GM19468 (cell line): ENCODE data around the gene MIDN.
A peak's percentile ranks its signal among the peaks of the same experiment; 100 is the strongest.

Experiments
- ATAC-seq: cut with Tn5 transposase; IDR thresholded peaks from one replicate; pipeline ENCODE4 v1.9.1; 2021; ENCODE audit warnings: mild to moderate bottlenecking, moderate library complexity, moderate number of reproducible peaks; ENCODE audit not compliant: unreplicated experiment; ENCODE audit errors: extremely low read depth

Gene MIDN

GRCh38 chr19:1231729-1232637 is 16.4 kb upstream of the MIDN start:
- ATAC-seq: no peak

GRCh38 chr19:1232652-1233072 is 15.7 kb upstream of the MIDN start:
- no peak for ATAC-seq

- ATAC-seq: no peak
Measured at GRCh38 chr19:1233115-1233667, 15.2 kb upstream of the MIDN start.

DNA sequence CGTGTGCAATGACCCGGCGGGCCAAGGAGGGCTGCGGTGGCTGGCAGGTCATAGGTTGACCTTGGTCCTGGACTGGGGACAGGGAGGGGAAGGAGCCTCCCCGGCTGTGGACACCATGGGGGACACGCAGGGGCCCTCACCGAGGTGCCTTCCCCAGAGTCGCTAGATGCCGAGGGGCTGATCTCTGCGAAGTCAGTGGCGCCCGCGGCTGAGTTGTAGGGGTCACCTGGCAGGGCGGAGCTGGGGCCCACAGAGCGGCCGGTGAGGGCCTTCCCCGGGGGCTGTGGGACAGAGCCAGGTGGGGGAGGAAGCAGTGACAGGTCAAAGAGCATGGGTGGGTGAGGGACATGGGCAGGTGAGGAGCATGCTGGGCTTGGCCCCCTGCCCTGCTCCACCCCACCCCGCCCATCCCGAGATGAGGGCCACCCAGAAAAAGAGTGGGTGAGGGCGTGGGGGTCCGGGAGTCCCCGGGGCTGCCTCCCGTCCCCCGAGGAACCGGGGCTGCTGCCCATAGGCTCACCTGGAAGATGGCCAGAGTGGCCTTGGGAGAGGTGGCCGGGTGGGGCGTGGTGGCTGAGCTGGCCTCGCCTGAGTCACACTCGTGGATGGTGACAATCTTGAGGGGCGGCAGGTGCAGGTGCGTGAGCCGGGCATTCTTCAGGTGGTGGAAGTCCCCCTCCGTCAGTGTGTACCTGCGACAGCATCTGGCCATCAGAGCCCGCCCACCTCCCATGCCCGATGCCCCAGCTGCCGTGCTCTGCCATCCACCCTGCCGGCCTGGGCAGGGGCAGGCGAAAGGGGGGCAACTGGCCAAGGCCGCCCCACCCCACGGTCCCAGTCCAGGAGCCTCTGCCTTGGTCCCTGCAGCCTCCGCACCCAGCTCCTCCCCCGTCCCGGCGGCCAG is 14.1 kb upstream of the MIDN start:
- no peak for ATAC-seq

- ATAC-seq: no peak
Measured at GRCh38 chr19:1234955-1235380, 13.4 kb upstream of the MIDN start.

GRCh38 chr19:1235625-1236538 is 12.5 kb upstream of the MIDN start:
- ATAC-seq: no peak

DNA sequence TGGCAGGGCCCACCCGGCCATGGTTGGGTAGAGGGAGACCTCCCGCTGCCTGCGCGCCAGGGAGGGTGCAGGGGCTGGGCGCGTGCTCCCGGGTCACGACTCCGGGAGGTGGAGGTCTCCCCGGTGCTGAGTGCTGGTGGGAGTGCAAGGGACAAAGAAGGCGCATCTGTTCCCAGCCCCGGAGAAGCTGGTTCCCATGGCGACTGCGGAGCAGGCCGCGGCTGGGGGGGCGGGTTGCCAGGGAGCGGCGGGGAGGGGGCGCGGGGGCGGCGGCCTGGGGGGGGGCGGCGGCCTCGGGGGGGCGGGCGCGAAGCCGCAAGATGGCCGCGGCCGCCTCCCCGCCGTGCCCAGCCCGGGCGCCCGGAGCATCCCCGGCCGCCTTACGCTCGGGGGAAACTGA is 11.8 kb upstream of the MIDN start:
- no peak for ATAC-seq

DNA sequence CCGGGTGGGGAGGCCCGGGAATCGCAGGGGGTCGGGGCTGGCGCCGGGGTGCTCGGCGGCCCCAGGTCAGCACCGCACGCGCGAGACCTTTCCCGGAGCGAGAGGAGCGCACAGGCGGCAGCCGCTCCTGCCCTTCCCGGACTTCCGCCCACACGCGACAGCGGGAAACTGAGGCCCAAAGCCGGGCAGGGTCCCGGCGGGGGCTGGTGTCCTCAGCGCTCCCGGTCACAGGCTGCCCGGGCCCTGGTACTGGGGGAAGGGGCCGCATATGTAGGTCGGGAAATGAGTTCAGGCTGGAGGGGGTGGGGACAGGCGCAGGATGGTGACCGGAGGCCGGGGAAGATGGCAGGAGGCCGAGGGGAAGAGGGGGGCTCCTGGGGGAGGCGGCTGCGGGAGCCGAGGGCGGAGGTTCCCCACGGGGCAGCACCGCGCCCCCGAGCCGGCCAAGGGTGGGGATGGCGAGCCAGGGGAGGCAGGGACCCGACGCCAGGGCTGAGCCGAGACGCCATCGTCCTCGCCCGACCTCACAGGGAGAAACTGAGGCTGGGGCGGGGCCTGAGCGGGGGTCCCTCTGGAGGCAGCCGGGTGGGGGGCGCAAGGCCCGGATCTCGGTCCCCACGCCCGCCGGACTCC is 11.2 kb upstream of the MIDN start:
- no peak for ATAC-seq

DNA sequence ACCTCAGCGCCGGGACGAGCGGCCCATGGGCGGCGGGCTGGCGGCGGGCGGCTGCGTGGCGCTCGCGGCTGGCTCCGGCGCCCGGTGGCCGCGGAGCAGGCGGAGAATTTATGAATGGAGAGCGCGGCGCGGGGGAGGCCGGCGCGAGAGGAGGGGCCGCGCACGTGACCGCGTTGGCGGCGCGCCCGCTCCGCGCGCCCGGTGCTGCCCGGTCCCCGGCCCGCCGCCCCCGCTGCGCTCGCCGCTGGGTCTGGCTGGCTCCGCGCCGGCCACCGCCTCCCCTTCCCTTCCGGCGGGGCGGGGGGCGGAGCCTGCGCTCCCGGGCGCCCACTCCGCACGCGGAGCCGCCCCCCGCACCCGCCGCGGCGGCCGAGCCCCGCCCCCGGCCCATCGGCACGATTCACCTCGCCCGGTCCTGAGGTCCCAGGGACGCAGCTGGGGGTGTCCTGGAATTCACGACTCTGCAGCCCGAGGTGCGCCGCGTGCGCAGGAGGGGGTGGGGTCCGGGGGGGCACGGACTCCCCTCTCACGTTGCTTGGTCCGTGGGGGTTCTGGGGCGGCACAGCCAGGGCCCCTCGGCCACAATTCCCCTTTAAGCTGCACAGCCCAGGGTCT is 10.5 kb upstream of the MIDN start, which contains the start of gene CBARP:
CBARP (minus strand) TSS at position 252 of the 615 bp plus-strand sequence. CDS start 1,905 bp downstream, outside the sequence.
- ATAC-seq: no peak

- no peak for ATAC-seq
Measured at GRCh38 chr19:1238369-1239303, 9.7 kb upstream of the MIDN start.

DNA sequence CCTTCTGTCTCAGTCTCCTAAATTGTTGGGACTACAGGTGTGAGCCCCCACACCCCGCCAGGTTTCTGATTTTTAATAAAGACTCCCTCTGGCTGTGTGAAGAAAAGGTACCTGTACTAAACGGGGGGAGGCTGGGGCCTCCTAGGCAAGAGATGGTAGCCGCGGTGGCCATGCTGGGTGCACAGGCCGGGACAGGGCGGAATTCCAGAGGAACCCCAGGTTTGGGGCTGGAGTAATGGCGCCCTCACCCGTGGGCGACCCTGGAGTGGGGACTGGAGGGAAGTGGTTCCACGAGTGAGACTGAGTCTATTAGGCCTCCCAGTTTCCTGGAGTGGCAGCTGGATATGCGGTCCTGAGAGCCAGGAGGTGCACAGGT is 9.0 kb upstream of the MIDN start:
- ATAC-seq: no peak

DNA sequence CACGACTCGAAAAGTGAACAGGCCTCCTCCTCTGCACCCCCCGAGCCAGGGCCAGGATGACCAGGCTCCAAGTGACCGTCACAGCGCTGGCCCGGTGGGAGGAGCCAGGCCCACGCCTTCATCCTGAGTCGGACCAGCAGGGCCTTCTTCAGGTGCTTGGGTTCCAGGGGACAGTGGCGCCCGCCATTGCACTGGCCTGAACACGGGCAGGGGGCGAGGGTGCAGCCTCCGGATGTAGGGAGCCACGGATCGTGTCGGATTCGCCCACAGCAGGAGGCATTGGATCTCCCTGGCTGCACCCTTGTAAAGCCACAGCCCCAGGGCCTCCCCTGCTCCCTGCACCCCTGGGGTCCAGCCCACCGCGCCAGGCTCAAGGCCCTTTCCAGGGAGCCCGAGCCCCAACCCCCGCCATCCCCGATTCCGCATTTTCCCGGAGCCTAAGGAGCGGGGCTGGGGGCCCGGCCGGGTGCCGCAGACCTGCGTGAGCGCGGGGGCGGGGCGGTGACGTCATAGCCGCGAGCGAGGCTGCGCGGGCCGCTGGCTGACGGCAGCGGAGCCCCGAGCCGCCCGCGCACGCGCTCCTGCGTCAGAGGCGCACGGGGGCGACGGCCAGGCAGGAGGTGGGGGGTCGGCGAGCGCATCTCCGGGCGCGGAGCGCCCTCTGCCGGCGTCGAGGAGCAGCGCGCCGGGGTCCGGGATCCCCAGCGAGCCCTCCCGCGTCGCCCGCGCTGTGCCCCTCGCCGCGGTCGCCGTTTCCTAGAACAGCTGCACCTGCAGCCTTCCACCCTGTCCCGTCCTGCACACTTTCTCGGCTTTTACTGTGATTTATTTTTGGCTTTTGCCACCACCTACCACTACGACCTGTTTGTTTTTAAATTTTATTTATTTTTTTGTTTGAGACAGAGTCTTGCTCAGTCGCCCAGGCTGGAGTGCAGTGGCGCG is 8.3 kb upstream of the MIDN start:
- ATAC-seq: no peak

DNA sequence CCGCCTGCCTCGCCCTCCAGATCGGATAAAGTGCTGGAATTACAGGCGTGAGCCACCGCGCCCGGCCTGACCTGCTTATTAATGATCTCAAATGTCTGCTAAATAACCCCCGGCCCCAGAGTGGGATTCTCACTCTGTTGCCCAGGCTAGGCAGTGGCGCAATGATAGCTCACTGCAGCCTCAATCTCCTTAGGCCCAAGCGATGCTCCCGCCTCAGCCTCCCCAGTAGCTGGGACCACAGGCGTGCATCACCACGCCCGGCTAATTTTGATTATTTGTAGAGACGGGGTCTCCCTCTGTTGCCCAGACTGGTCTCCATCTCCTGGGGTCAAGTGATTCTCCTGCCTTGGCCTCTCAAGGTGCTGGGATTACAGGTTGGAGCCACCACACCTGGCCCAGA is 7.5 kb upstream of the MIDN start:
- no peak for ATAC-seq

DNA sequence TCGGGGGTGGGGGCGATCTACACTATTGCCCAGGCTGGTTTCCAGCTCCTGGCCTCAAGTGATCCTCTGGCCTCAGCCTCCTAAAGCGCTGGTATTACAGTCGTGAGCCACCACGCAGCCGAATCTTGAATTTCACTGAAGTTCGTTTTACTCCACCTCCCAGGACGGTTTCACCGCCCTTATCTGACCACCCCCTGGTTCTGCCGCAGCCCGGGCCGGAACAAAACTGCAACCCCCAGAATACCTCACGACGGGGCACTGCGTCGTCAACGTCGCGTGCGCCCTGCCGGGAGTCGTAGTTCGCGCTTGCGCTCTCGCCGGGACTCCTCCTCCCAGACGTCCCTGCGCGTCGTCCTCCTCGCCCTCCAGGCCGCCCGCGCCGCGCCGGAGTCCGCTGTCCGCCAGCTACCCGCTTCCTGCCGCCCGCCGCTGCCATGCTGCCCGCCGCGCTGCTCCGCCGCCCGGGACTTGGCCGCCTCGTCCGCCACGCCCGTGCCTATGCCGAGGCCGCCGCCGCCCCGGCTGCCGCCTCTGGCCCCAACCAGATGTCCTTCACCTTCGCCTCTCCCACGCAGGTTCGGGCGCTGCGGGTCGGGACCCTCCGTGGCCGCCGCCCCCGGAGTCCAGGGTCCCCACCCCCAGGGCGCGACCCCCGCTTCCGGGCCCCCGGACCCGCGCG is 6.8 kb upstream of the MIDN start, which contains the start of gene ATP5F1D:
ATP5F1D (plus strand) TSS at position 335 of the 679 bp plus-strand sequence; CDS start at position 435, 100 bp downstream.
- ATAC-seq: peak; percentile 39

- no peak for ATAC-seq
Measured at GRCh38 chr19:1243768-1244692, 4.4 kb upstream of the MIDN start.
